ENCODE measurements around the gene WDR70. TPM values are rescaled to one million over a fixed set of nuclear protein-coding genes. Genes with fewer than 3 reads are reported as not detected.
"Not testable (repeated sequence)": the region's sequence is repeated elsewhere in the genome, so short reads cannot be mapped to it uniquely, and the experiment has no call there.

Gene WDR70
- total RNA-seq, 1 experiment from 2014 or later = 35.6 TPM

DNA sequence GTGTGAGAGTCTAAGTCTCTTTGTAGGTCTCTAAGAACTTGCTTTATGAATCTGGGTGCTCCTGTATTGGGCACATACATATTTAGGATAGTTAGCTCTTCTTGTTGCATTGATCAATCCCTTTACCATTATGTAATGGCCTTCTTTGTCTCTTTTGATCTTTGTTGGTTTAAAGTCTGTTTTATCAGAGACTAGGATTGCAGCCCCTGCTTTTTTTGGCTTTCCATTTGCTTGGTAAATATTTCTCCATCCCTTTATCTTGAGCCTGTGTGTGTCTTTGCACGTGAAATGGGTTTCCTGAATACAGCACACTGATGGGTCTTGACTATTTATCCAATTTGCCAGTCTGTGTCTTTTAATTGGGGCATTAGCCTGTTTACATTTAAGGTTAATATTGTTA lies 275.4 kb downstream of the WDR70 start:
- DNase-seq; H3K4me3 ChIP-seq (ENCODE audit: low read length); H3K27me3 ChIP-seq (ENCODE audit: low read length); H3K36me3 ChIP-seq (ENCODE audit: insufficient read depth, low read length); H3K79me2 ChIP-seq (ENCODE audit: low read length); H3K4me1 ChIP-seq (ENCODE audit: low read length); H3K9me3 ChIP-seq (ENCODE audit: low read length); H3K9me2 ChIP-seq (replicated peaks; ENCODE audit: insufficient read depth, low read length); H3K9ac ChIP-seq (ENCODE audit: low read length); H3K4me2 ChIP-seq (ENCODE audit: low read depth, low read length, poor library complexity, severe bottlenecking); H3K27ac ChIP-seq (ENCODE audit: low read length); H4K20me1 ChIP-seq (ENCODE audit: insufficient read depth, low read depth, low read length); H2AFZ ChIP-seq (ENCODE audit: low read length): not testable (repeated sequence)

DNA sequence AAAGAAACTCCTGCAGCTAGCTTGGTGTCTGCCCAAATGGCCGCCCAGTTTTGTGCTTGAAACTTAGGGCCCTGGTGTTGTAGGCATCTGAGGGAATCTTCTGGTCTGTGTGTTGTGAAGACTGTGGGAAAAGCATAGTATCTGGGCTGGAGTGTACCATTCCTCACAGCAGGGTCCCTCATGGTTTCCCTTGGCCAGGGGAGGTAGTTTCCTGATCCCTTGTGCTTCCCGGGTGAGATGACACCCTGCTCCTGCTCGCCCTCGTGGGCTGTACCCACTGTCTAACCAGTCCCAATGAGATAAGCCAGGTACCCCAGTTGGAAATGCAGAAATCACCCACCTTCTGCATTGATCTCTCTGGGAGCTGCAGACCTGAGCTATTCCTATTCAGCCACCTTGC lies 277.9 kb downstream of the WDR70 start:
- H3K9me2 ChIP-seq (replicated peaks; ENCODE audit: insufficient read depth, low read length) = no peaks in the 10 kb centered on the region
- no peak overlapping the region for H2AFZ ChIP-seq (ENCODE audit: low read length)
- no peaks in the 10 kb centered on the region for H3K36me3 ChIP-seq (ENCODE audit: insufficient read depth, low read length)
- no peak for DNase-seq
- no peak overlapping the region for H3K4me2 ChIP-seq (ENCODE audit: low read depth, low read length, poor library complexity, severe bottlenecking)
- H3K27me3 ChIP-seq (ENCODE audit: low read length) = no peaks in the 10 kb centered on the region
- H3K9me3 ChIP-seq (ENCODE audit: low read length) = no peaks in the 10 kb centered on the region
- no peak overlapping the region for H3K27ac ChIP-seq (ENCODE audit: low read length)
- H3K9ac ChIP-seq (ENCODE audit: low read length) = no peak overlapping the region
- H4K20me1 ChIP-seq (ENCODE audit: insufficient read depth, low read depth, low read length) = no peaks in the 10 kb centered on the region; the same call in 1 of the 2 replicates
- no peaks in the 10 kb centered on the region for H3K79me2 ChIP-seq (ENCODE audit: low read length)
- H3K4me1 ChIP-seq (ENCODE audit: low read length) = peaks cover 4% of the 10 kb centered on the region
- no peak overlapping the region for H3K4me3 ChIP-seq (ENCODE audit: low read length)

DNA sequence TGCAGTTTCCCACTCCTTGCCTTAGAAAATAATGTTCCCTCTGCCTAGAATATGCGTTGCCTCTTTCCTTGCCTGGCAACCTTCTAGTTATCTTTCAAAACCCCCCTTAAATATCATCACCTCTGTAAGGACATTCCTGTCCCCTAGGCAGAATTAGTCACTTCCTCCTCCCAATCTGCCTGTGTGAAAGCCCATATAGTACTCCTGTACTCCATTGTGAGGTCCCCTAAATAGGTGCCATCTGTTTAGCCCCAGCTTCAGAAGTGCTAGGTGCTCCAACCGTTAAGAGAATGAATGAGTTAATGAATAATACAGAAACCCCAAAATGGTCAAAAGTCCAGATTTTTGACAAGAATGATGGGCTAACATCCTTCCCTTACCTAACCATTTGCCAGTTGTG lies 279.3 kb downstream of the WDR70 start:
- no peak for DNase-seq
- Histone ChIP-seq H3K9me3 (ENCODE audit: low read length) (no peaks in the 10 kb centered on the region), H3K9me2 (replicated peaks; ENCODE audit: insufficient read depth, low read length) (no peaks in the 10 kb centered on the region), H3K4me2 (ENCODE audit: low read depth, low read length, poor library complexity, severe bottlenecking) (no peak overlapping the region), H3K9ac (ENCODE audit: low read length) (no peak overlapping the region), H3K4me1 (ENCODE audit: low read length) (peaks cover 4% of the 10 kb centered on the region), H3K79me2 (ENCODE audit: low read length) (no peaks in the 10 kb centered on the region), H3K27me3 (ENCODE audit: low read length) (no peaks in the 10 kb centered on the region), H4K20me1 (ENCODE audit: insufficient read depth, low read depth, low read length) (no peaks in the 10 kb centered on the region; the same call in 1 of the 2 replicates), H3K4me3 (ENCODE audit: low read length) (no peak overlapping the region), H3K27ac (ENCODE audit: low read length) (no peak overlapping the region), H2AFZ (ENCODE audit: low read length) (no peak overlapping the region), H3K36me3 (ENCODE audit: insufficient read depth, low read length) (no peaks in the 10 kb centered on the region)

DNA sequence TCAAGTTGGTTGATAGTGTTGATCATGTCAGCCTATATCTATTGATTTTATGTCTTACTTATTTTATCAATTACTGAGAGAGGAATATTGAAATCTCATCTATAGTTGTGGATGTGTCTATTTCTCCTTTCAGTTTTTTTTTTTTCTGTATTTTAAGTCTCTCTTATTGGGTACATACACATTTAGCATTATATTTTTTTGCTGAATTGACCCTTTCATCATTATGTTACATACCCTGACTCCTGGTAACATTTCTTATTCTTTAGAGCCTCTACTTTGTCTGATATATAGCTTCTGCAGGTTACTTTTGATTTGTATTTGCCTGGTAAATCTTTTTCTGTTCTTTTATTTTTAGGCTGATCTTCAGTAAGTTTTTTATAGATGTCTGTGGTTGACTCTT lies 281.2 kb downstream of the WDR70 start:
- no peaks in the 10 kb centered on the region for H3K9me2 ChIP-seq (replicated peaks; ENCODE audit: insufficient read depth, low read length)
- H3K79me2 ChIP-seq (ENCODE audit: low read length) = no peaks in the 10 kb centered on the region
- DNase-seq = no peak
- H3K4me3 ChIP-seq (ENCODE audit: low read length) = no peak overlapping the region
- H3K9me3 ChIP-seq (ENCODE audit: low read length) = no peaks in the 10 kb centered on the region
- no peaks in the 10 kb centered on the region for H3K36me3 ChIP-seq (ENCODE audit: insufficient read depth, low read length)
- H3K4me1 ChIP-seq (ENCODE audit: low read length) = peaks cover 4% of the 10 kb centered on the region
- H3K9ac ChIP-seq (ENCODE audit: low read length) = no peak overlapping the region
- no peak overlapping the region for H3K4me2 ChIP-seq (ENCODE audit: low read depth, low read length, poor library complexity, severe bottlenecking)
- H2AFZ ChIP-seq (ENCODE audit: low read length) = no peak overlapping the region
- H4K20me1 ChIP-seq (ENCODE audit: insufficient read depth, low read depth, low read length) = peaks cover 5% of the 10 kb centered on the region; the same call in 1 of the 2 replicates
- H3K27me3 ChIP-seq (ENCODE audit: low read length) = no peaks in the 10 kb centered on the region
- no peak overlapping the region for H3K27ac ChIP-seq (ENCODE audit: low read length)

DNA sequence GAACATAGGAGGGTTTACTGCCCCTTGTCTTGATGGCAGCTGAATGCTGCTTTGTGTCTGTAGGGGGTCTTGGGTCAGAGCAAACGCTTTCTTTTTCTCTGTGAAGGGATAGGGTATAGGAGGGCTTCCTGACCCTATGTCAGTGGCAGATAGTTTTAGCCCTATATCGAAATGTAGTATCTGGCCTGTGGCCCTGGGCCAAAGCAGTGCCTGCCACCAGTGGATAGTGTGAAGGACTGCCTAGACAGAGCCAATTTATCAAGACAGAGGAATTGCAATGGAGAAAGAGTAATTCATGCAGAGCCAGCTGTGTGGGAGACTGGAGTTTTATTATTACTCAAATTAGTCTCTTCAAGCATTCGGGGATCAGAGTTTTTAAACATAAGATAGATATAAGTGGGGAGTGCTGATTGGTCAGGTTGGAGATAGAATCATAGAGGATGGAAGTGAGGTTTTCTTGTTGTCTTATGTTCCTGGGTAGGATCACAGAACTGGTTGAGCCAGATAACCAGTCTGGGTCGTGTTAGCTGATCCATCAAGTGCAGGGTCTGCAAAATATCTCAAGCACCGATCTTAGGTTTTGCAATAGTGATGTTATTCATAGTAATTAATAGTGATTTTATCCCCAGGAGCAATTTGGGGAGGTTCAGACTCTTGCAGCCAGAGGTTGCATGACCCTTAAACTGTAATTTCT lies 282.3 kb downstream of the WDR70 start:
- Histone ChIP-seq H2AFZ (ENCODE audit: low read length) (no peak overlapping the region), H3K4me3 (ENCODE audit: low read length) (no peak overlapping the region), H3K9ac (ENCODE audit: low read length) (no peak overlapping the region), H4K20me1 (ENCODE audit: insufficient read depth, low read depth, low read length) (peaks cover 6% of the 10 kb centered on the region; the same call in 1 of the 2 replicates), H3K27ac (ENCODE audit: low read length) (no peak overlapping the region), H3K79me2 (ENCODE audit: low read length) (no peaks in the 10 kb centered on the region), H3K9me2 (replicated peaks; ENCODE audit: insufficient read depth, low read length) (no peaks in the 10 kb centered on the region), H3K9me3 (ENCODE audit: low read length) (no peaks in the 10 kb centered on the region), H3K27me3 (ENCODE audit: low read length) (no peaks in the 10 kb centered on the region), H3K36me3 (ENCODE audit: insufficient read depth, low read length) (no peaks in the 10 kb centered on the region), H3K4me1 (ENCODE audit: low read length) (peaks cover 4% of the 10 kb centered on the region), H3K4me2 (ENCODE audit: low read depth, low read length, poor library complexity, severe bottlenecking) (no peak overlapping the region)
- no peak for DNase-seq

DNA sequence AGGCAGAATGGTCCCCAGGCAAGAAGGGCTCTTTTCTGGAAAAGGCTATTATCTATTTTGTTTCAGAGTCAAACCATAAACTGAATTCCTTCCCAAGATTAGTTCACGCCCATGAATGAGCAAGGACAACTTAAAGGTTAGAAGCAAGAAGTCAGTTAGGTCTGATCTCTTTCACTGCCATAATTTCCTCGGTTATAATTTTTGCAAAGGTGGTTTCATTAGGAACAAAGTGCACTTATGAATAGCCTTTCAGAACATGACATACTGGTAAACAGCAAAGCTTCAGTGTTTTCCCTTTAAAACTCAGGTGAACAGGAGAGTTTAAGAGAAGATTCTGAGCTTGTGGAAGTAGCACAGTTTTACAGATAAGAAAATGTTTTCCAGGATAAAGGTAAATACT lies 282.8 kb downstream of the WDR70 start:
- no peaks in the 10 kb centered on the region for H3K9me2 ChIP-seq (replicated peaks; ENCODE audit: insufficient read depth, low read length)
- H3K27me3 ChIP-seq (ENCODE audit: low read length) = no peaks in the 10 kb centered on the region
- DNase-seq = no peak
- H2AFZ ChIP-seq (ENCODE audit: low read length) = no peak overlapping the region
- H3K27ac ChIP-seq (ENCODE audit: low read length) = no peak overlapping the region
- H3K36me3 ChIP-seq (ENCODE audit: insufficient read depth, low read length) = no peaks in the 10 kb centered on the region
- H3K4me1 ChIP-seq (ENCODE audit: low read length) = peaks cover 4% of the 10 kb centered on the region
- H3K79me2 ChIP-seq (ENCODE audit: low read length) = no peaks in the 10 kb centered on the region
- H3K9me3 ChIP-seq (ENCODE audit: low read length) = no peaks in the 10 kb centered on the region
- H3K4me3 ChIP-seq (ENCODE audit: low read length) = no peak overlapping the region
- H3K4me2 ChIP-seq (ENCODE audit: low read depth, low read length, poor library complexity, severe bottlenecking) = no peak overlapping the region
- no peak overlapping the region for H3K9ac ChIP-seq (ENCODE audit: low read length)
- H4K20me1 ChIP-seq (ENCODE audit: insufficient read depth, low read depth, low read length) = peaks cover 6% of the 10 kb centered on the region; the same call in 1 of the 2 replicates

DNA sequence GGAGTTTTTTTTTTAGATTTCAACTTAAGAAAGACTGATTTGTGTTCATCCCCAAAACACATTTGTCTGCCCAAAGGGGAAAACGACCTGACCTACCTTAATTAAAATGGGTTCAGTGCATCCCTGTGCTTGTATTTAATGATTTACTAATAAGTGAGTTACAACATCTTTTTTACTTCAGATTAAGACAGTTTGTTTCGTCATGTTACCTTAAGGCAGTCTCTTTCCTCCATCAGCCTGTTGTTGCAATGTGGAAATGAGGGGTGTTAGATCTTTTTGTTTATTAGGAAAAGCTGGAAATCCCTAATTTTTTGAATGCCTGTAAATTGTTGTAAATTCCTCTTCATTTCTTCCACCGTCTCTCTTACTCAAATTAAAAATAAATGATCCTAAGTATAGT lies 283.2 kb downstream of the WDR70 start:
- Histone ChIP-seq H3K4me2 (ENCODE audit: low read depth, low read length, poor library complexity, severe bottlenecking) (no peak overlapping the region), H3K27me3 (ENCODE audit: low read length) (no peaks in the 10 kb centered on the region), H3K9ac (ENCODE audit: low read length) (no peak overlapping the region), H2AFZ (ENCODE audit: low read length) (no peak overlapping the region), H3K79me2 (ENCODE audit: low read length) (no peaks in the 10 kb centered on the region), H4K20me1 (ENCODE audit: insufficient read depth, low read depth, low read length) (peaks cover 6% of the 10 kb centered on the region; the same call in 1 of the 2 replicates), H3K27ac (ENCODE audit: low read length) (no peak overlapping the region), H3K9me2 (replicated peaks; ENCODE audit: insufficient read depth, low read length) (no peaks in the 10 kb centered on the region), H3K4me3 (ENCODE audit: low read length) (no peak overlapping the region), H3K36me3 (ENCODE audit: insufficient read depth, low read length) (no peaks in the 10 kb centered on the region), H3K4me1 (ENCODE audit: low read length) (peaks cover 4% of the 10 kb centered on the region), H3K9me3 (ENCODE audit: low read length) (no peaks in the 10 kb centered on the region)
- DNase-seq = no peak

DNA sequence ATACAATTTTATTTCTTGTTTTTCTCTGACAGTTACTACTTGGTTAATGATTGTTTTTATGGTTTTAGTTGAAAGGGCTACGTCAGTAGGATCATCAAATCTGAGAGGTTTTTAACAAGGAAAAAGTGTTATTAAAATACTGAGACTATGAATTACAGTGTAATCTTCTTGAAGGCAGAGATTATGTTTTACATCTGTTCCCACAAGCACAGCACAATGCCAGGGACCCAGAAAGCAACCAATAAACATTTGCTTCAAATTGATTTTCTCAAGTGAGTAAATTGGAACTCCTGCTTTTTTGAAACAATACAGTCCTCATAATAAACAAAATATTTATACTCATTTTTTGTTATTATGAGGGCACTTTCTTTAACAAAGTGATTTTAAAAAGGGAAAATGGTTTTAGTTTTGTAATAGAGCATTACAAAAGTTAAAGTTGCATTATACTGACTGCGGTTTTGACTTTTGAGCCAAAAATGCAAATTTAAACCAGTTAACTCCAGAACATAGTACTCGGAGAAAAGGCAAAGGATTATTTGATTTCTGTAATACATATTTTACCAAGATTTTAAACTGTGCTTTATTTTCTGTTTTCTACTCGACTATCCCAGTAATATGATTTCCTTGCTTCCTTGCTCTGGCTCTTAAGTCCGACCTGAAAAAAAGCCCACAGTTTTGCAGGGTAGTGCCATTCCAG lies 283.8 kb downstream of the WDR70 start:
- no peak for DNase-seq
- H3K79me2 ChIP-seq (ENCODE audit: low read length) = no peaks in the 10 kb centered on the region
- H3K4me3 ChIP-seq (ENCODE audit: low read length) = no peak overlapping the region
- no peaks in the 10 kb centered on the region for H3K36me3 ChIP-seq (ENCODE audit: insufficient read depth, low read length)
- no peaks in the 10 kb centered on the region for H3K27me3 ChIP-seq (ENCODE audit: low read length)
- H4K20me1 ChIP-seq (ENCODE audit: insufficient read depth, low read depth, low read length) = peaks cover 6% of the 10 kb centered on the region; the same call in 1 of the 2 replicates
- no peak overlapping the region for H2AFZ ChIP-seq (ENCODE audit: low read length)
- H3K4me2 ChIP-seq (ENCODE audit: low read depth, low read length, poor library complexity, severe bottlenecking) = no peak overlapping the region
- no peak overlapping the region for H3K27ac ChIP-seq (ENCODE audit: low read length)
- H3K9me2 ChIP-seq (replicated peaks; ENCODE audit: insufficient read depth, low read length) = no peaks in the 10 kb centered on the region
- H3K4me1 ChIP-seq (ENCODE audit: low read length) = peaks cover 4% of the 10 kb centered on the region
- H3K9me3 ChIP-seq (ENCODE audit: low read length) = no peaks in the 10 kb centered on the region
- no peak overlapping the region for H3K9ac ChIP-seq (ENCODE audit: low read length)

Measured in Karpas-422 (cell line).